Measurements from ENCODE around the gene JUNB.

JUNB gene

GRCh38 chr19:12838182-12838885, 47.0 kb downstream of the JUNB start, which contains the start of gene MAST1:
MAST1 (plus strand) TSS chr19:12838515; CDS start chr19:12838573, 58 bp downstream.
- H3K27ac ChIP-seq (ENCODE audit: low read length) = no peak within 1 kb of the TSS
- H3K9ac ChIP-seq (ENCODE audit: low read length) = no peak within 1 kb of the TSS
- 0 out of 2 replicates have a peak, but pooled peaks have one; percentile 16 for TF ChIP-seq CTCF (IDR thresholded peaks at IDR 0.05; ENCODE audit: low read length)
- TF ChIP-seq EZH2 (optimal IDR thresholded peaks at IDR 0.05; ENCODE audit: low read depth, low read length) = no peak
- no peaks in the 10 kb centered on the region for H3K9me3 ChIP-seq (replicated peaks; ENCODE audit: insufficient read depth, low read length)
- no peaks in the 10 kb centered on the region for H3K9me2 ChIP-seq (replicated peaks; ENCODE audit: insufficient read depth, low read length)
- H3K4me3 ChIP-seq (ENCODE audit: low read length) = peak within 1 kb of the TSS; percentile 45
- no peaks in the 10 kb centered on the region for H3K79me2 ChIP-seq (ENCODE audit: low read length)
- peak within 1 kb of the TSS; percentile 62 for H3K4me2 ChIP-seq (ENCODE audit: low read depth, low read length)
- no peaks in the 10 kb centered on the region for H4K20me1 ChIP-seq (ENCODE audit: insufficient read depth, low read length)
- H3K27me3 ChIP-seq (replicated peaks; ENCODE audit: insufficient read depth, low read length) = peaks cover 93% of the 10 kb centered on the region
- DNase-seq = peak; percentile 45
- H3K36me3 ChIP-seq (replicated peaks; ENCODE audit: insufficient read depth, low read length) = no peaks in the 10 kb centered on the region
- H3F3A ChIP-seq (ENCODE audit: insufficient read depth, low read length) = no peaks in the 10 kb centered on the region
- peaks cover under 1% of the 10 kb centered on the region; the same call in 1 of the 2 replicates for H3K4me1 ChIP-seq (ENCODE audit: low read length)
- no peak within 1 kb of the TSS for H2AFZ ChIP-seq (ENCODE audit: low read length)

- H3K4me3 ChIP-seq (ENCODE audit: low read length) = no peak overlapping the region; the same call in 1 of the 2 replicates
- no peaks in the 10 kb centered on the region for H4K20me1 ChIP-seq (ENCODE audit: insufficient read depth, low read length)
- H3F3A ChIP-seq (ENCODE audit: insufficient read depth, low read length) = no peaks in the 10 kb centered on the region
- peak overlapping the region; percentile 62; the same call in 1 of the 2 replicates for H3K4me2 ChIP-seq (ENCODE audit: low read depth, low read length)
- H3K9me3 ChIP-seq (replicated peaks; ENCODE audit: insufficient read depth, low read length) = no peaks in the 10 kb centered on the region
- no peaks in the 10 kb centered on the region for H3K4me1 ChIP-seq (ENCODE audit: low read length)
- H3K36me3 ChIP-seq (replicated peaks; ENCODE audit: insufficient read depth, low read length) = no peaks in the 10 kb centered on the region
- DNase-seq = no peak
- no peaks in the 10 kb centered on the region for H3K79me2 ChIP-seq (ENCODE audit: low read length)
- H3K27ac ChIP-seq (ENCODE audit: low read length) = no peak overlapping the region
- H3K9ac ChIP-seq (ENCODE audit: low read length) = no peak overlapping the region
- H3K27me3 ChIP-seq (replicated peaks; ENCODE audit: insufficient read depth, low read length) = peaks cover 96% of the 10 kb centered on the region
- no peak for TF ChIP-seq EZH2 (optimal IDR thresholded peaks at IDR 0.05; ENCODE audit: low read depth, low read length)
- TF ChIP-seq CTCF (IDR thresholded peaks at IDR 0.05; ENCODE audit: low read length) = no peak
- TF ChIP-seq EZH2phosphoT487 (IDR thresholded peaks at IDR 0.05; ENCODE audit: low read length) = no peak
- no peaks in the 10 kb centered on the region for H3K9me2 ChIP-seq (replicated peaks; ENCODE audit: insufficient read depth, low read length)
- no peak overlapping the region for H2AFZ ChIP-seq (ENCODE audit: low read length)
These were observed 47.8 kb downstream of the JUNB start for GRCh38 chr19:12838886-12839756.

GRCh38 chr19:12840091-12841079, 49.1 kb downstream of the JUNB start:
- no peak overlapping the region for H2AFZ ChIP-seq (ENCODE audit: low read length)
- no peak overlapping the region for H3K9ac ChIP-seq (ENCODE audit: low read length)
- H3K4me3 ChIP-seq (ENCODE audit: low read length) = no peak overlapping the region
- no peaks in the 10 kb centered on the region for H3K9me2 ChIP-seq (replicated peaks; ENCODE audit: insufficient read depth, low read length)
- no peaks in the 10 kb centered on the region for H3K9me3 ChIP-seq (replicated peaks; ENCODE audit: insufficient read depth, low read length)
- no peaks in the 10 kb centered on the region for H3K36me3 ChIP-seq (replicated peaks; ENCODE audit: insufficient read depth, low read length)
- TF ChIP-seq EZH2phosphoT487 (IDR thresholded peaks at IDR 0.05; ENCODE audit: low read length) (no peak), CTCF (IDR thresholded peaks at IDR 0.05; ENCODE audit: low read length) (no peak), EZH2 (optimal IDR thresholded peaks at IDR 0.05; ENCODE audit: low read depth, low read length) (no peak)
- H3F3A ChIP-seq (ENCODE audit: insufficient read depth, low read length) = no peaks in the 10 kb centered on the region
- peaks cover 96% of the 10 kb centered on the region for H3K27me3 ChIP-seq (replicated peaks; ENCODE audit: insufficient read depth, low read length)
- H3K4me2 ChIP-seq (ENCODE audit: low read depth, low read length) = peak overlapping the region; percentile 5; the same call in 1 of the 2 replicates
- H3K79me2 ChIP-seq (ENCODE audit: low read length) = no peaks in the 10 kb centered on the region
- H3K27ac ChIP-seq (ENCODE audit: low read length) = no peak overlapping the region
- H3K4me1 ChIP-seq (ENCODE audit: low read length) = no peaks in the 10 kb centered on the region
- no peaks in the 10 kb centered on the region for H4K20me1 ChIP-seq (ENCODE audit: insufficient read depth, low read length)
- peak; percentile 31 for DNase-seq
